ENCODE results near the gene SUSD1.
"Not testable (repeated sequence)": the region's sequence is repeated elsewhere in the genome, so short reads cannot be mapped to it uniquely, and the experiment has no call there.

- not testable (repeated sequence) for TF ChIP-seq EP300, POLR2A (IDR thresholded peaks at IDR 0.05)
Measured at GRCh38 chr9:112073639-112074173, 101.4 kb downstream of the SUSD1 start.

Measured in ovary (tissue), 1 donor.